MCF 10A (cell line): ENCODE data around the gene BAZ1B. TPM values are rescaled to one million over a fixed set of nuclear protein-coding genes. Genes with fewer than 3 reads are reported as not detected.
"Not testable (repeated sequence)": the region's sequence is repeated elsewhere in the genome, so short reads cannot be mapped to it uniquely, and the experiment has no call there.

ENCODE experiments used
- BruUV-seq: library from RNA; stranded (reverse); fragments of 400-500 nt; replicated peaks from 2 replicates; lab custom pipeline; 2021; lab: Mats Ljungman, UMichigan
- CTCF ChIA-PET: fragments of 300-600 bp; sonication (Branson Sonifier 250); formaldehyde crosslinking; extraction: SDS; loops from one replicate; lab custom pipeline; 2021; ENCODE audit warnings: antibody characterized with exemption, inconsistent platforms; lab: Yijun Ruan, JAX
- POLR2A ChIA-PET: fragments of 300-600, 350-650 bp; sonication (Branson Sonifier 250); formaldehyde crosslinking; extraction: SDS; loops from one replicate; lab custom pipeline; 2020; ENCODE audit warnings: antibody characterized with exemption, inconsistent platforms; lab: Yijun Ruan, JAX
- DNase-seq: peaks from one replicate; pipeline ENCODE4 v3.0.0-alpha.2; 2018; ENCODE audit not compliant: unreplicated experiment
- H3K27ac Mint-ChIP-seq: one replicate; pipeline ENCODE4 v1.8.0; 2022; ENCODE audit warnings: mild to moderate bottlenecking, low read depth, mixed read lengths; ENCODE audit not compliant: unreplicated experiment
- H3K27me3 Mint-ChIP-seq: one replicate; pipeline ENCODE4 v1.8.0; 2022; ENCODE audit warnings: mixed read lengths; ENCODE audit not compliant: insufficient read depth, unreplicated experiment
- H3K36me3 Mint-ChIP-seq: one replicate; pipeline ENCODE4 v1.8.0; 2022; ENCODE audit warnings: mild to moderate bottlenecking, moderate library complexity, mixed read lengths; ENCODE audit not compliant: insufficient read depth, unreplicated experiment
- H3K4me1 Mint-ChIP-seq: one replicate; pipeline ENCODE4 v1.8.0; 2022; ENCODE audit warnings: mixed read lengths; ENCODE audit not compliant: insufficient read depth, unreplicated experiment
- H3K4me3 Mint-ChIP-seq: one replicate; pipeline ENCODE4 v1.8.0; 2022; ENCODE audit warnings: mild to moderate bottlenecking, moderate library complexity, mixed read lengths; ENCODE audit not compliant: unreplicated experiment
- H3K9me3 Mint-ChIP-seq: one replicate; pipeline ENCODE4 v1.8.0; 2022; ENCODE audit warnings: mixed read lengths; ENCODE audit not compliant: unreplicated experiment
- intact Hi-C: fragments of 100-400 bp; cut with micrococcal nuclease; formaldehyde crosslinking; loops from 2 replicates; pipeline ENCODE4 v1.14.1; 2022
- total RNA-seq: library from RNA; stranded (reverse); gene quantifications from 2 replicates; pipeline ENCODE4 v1.2.3, GENCODE V29; 2022
- TF ChIP-seq, protein P1 (sequence below): fragments of 200-600 bp; IDR thresholded peaks from one replicate; pipeline ENCODE4 v1.8.0; 2022; ENCODE audit warnings: antibody characterized with exemption, mild to moderate bottlenecking; ENCODE audit not compliant: unreplicated experiment

BAZ1B gene
- total RNA-seq, 1 experiment from 2014 or later: 86.7 TPM

DNA sequence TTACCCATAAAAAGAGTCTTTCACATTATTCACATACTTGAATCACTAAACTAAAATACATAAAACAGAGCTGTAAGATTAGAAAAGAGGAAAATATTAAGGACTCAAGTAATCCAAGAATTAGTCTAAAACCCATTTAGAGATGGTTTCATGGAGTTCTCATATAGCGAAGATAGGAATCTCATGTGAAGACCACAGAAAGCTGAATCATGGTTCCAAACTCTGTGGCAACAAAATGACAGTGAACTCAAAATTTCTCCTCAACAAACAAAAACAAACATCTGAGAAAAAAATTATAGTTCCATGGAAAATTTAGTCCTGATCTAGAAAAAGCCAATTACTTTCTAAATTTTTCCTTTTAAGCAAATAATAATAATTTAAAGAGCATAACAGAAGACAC, 34.6 kb downstream of the BAZ1B start:
- DNase-seq: no peak
- Mint-ChIP-seq H3K9me3 (no peaks in the 10 kb centered on the region), H3K27ac (peak overlapping the region; percentile 10), H3K36me3 (peaks cover 91% of the 10 kb centered on the region), H3K4me3 (no peak overlapping the region), H3K27me3 (no peaks in the 10 kb centered on the region), H3K4me1 (no peaks in the 10 kb centered on the region)
- ChIA-PET POLR2A (interaction anchor here (0.6 to 1.5 kb wide), 5 partner anchors 9 to 27 kb away, joined by 3 to 8 read pairs (median 4); no protein-coding TSS in a partner anchor), CTCF (interaction anchor here (1.2 kb wide), 1 partner anchor 20 kb away, joined by 3 read pairs; no protein-coding TSS in a partner anchor)
- TF ChIP-seq, protein P1, sequence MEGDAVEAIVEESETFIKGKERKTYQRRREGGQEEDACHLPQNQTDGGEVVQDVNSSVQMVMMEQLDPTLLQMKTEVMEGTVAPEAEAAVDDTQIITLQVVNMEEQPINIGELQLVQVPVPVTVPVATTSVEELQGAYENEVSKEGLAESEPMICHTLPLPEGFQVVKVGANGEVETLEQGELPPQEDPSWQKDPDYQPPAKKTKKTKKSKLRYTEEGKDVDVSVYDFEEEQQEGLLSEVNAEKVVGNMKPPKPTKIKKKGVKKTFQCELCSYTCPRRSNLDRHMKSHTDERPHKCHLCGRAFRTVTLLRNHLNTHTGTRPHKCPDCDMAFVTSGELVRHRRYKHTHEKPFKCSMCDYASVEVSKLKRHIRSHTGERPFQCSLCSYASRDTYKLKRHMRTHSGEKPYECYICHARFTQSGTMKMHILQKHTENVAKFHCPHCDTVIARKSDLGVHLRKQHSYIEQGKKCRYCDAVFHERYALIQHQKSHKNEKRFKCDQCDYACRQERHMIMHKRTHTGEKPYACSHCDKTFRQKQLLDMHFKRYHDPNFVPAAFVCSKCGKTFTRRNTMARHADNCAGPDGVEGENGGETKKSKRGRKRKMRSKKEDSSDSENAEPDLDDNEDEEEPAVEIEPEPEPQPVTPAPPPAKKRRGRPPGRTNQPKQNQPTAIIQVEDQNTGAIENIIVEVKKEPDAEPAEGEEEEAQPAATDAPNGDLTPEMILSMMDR: no peak
- BruUV-seq: no TSS peak
- intact Hi-C loops: no loop called here

DNA sequence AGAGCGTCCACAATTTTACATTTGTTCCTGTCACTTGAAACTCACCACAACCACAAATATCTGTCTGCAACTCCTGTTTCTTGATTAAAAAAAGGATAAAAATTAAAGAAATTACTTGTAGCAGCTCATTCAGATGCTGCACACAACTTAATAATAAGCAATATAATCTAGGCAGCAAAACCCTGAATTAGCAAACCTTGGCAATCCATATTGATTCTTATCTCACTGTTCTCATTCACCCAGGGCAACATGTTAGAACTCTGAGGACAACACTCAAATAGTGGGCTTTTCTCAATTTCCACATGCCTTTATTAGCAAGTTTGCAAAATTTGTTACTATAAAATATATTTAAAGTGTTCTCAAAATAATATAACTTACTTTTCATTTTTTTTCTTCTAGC, 38.9 kb downstream of the BAZ1B start:
- peaks cover 89% of the 10 kb centered on the region for H3K36me3 Mint-ChIP-seq
- DNase-seq: no peak
- CTCF ChIA-PET: no interaction called here
- H3K4me1 Mint-ChIP-seq: no peaks in the 10 kb centered on the region
- BruUV-seq: no TSS peak
- TF ChIP-seq, protein P1: no peak
- POLR2A ChIA-PET: interaction anchor here (1.1 kb wide), 1 partner anchor 14 kb away, joined by 3 read pairs; no protein-coding TSS in a partner anchor
- H3K9me3 Mint-ChIP-seq: no peaks in the 10 kb centered on the region
- no peak overlapping the region for H3K4me3 Mint-ChIP-seq
- intact Hi-C loops: no loop called here
- H3K27ac Mint-ChIP-seq: no peak overlapping the region
- no peaks in the 10 kb centered on the region for H3K27me3 Mint-ChIP-seq

DNA sequence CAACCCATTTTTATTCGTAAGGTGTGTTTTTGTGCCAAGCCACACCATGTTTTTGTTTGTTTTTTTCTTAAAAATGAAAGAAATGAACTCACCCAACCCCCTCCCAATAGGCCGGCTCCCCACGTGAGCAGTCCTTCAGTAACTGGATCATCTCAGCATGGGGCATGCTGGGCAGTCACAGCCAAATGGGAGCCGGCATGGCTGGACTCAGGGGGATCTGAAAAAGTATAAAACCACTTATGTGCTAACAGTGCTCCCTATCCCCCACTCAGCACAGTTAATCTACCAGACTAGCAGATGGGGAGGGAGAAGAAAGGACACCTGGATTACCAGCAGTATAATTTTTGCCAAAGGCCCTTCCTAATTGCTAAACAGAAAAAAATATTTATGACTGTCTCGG, 39.3 kb downstream of the BAZ1B start:
- no TSS peak for BruUV-seq

DNA sequence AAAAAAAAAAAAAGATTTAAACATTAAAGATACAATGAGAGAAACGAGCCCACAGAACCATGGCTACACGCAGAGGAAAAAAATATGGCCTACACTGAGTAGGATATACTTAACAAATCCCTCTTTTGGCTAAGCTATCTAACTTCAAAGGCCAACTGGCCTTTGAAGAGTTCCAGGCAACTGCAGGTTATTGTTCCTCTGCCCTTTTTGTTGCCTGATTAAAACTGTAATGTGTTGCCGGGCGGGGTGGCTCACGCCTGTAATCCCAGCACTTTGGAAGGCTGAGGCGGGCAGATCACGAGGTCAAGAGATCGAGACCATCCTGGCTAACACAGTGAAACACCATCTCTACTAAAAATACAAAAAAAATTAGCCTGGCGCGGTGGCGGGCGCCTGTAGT, 40.6 kb downstream of the BAZ1B start:
- intact Hi-C loops, H3K27ac Mint-ChIP-seq, POLR2A ChIA-PET, H3K4me1 Mint-ChIP-seq, DNase-seq, H3K9me3 Mint-ChIP-seq, H3K27me3 Mint-ChIP-seq, H3K4me3 Mint-ChIP-seq, BruUV-seq: not testable (repeated sequence)
- CTCF ChIA-PET: interaction anchor here (0.7 kb wide), 1 partner anchor 35 kb away, joined by 3 read pairs; no protein-coding TSS in a partner anchor
- peaks cover 87% of the 10 kb centered on the region for H3K36me3 Mint-ChIP-seq

More for the DNA sequence above, 39.3 kb downstream of the BAZ1B start:
- ChIA-PET POLR2A (no interaction called here), CTCF (no interaction called here)
- Mint-ChIP-seq H3K4me1 (no peaks in the 10 kb centered on the region), H3K27ac (no peak overlapping the region), H3K27me3 (no peaks in the 10 kb centered on the region), H3K9me3 (no peaks in the 10 kb centered on the region), H3K36me3 (peaks cover 89% of the 10 kb centered on the region), H3K4me3 (no peak overlapping the region)
- intact Hi-C loops: no loop called here
- DNase-seq: no peak
- TF ChIP-seq, protein P1: no peak
